PFSK-1 (cell line): Measurements from ENCODE around the gene HLA-A.

Source experiments
- FOXP2 ChIP-seq: optimal IDR thresholded peaks from 2 replicates; pipeline ENCODE3; 2011; ENCODE audit warnings: borderline replicate concordance, control low read depth, inconsistent platforms; ENCODE audit not compliant: insufficient read depth; ENCODE audit errors: extremely low read length, extremely low read depth
- POLR2AphosphoS5 ChIP-seq: IDR thresholded peaks from 2 replicates; pipeline ENCODE4 v1.6.1; 2012; ENCODE audit warnings: low read depth, mild to moderate bottlenecking, control low read depth, low read length, moderate library complexity
- REST ChIP-seq, 2 experiments: IDR thresholded peaks; 2 replicates each; pipeline versions ENCODE4 v1.6.1 to v1.8.0; 2011 to 2012; ENCODE audit warnings: low read depth in 2 of 2, low read length in 2 of 2, control low read depth in 1 of 2, inconsistent platforms in 1 of 2, mild to moderate bottlenecking in 1 of 2, moderate library complexity in 1 of 2; ENCODE audit not compliant: insufficient read depth in 1 of 2
- SIN3A ChIP-seq: IDR thresholded peaks from 2 replicates; pipeline ENCODE4 v1.6.1; 2012; ENCODE audit warnings: mild to moderate bottlenecking, low read length, moderate library complexity, borderline replicate concordance; ENCODE audit not compliant: insufficient read depth
- TAF1 ChIP-seq: IDR thresholded peaks from 2 replicates; pipeline ENCODE4 v1.6.1; 2012; ENCODE audit warnings: low read length, control low read depth, borderline replicate concordance; ENCODE audit not compliant: insufficient read depth

Gene HLA-A

GRCh38 chr6:29933955-29934354, 8.4 kb upstream of the HLA-A start:
- TF ChIP-seq FOXP2: no peak
- no peak for TF ChIP-seq POLR2AphosphoS5
- no peak for TF ChIP-seq REST (IDR thresholded peaks at IDR 0.05; ENCODE audit: insufficient read depth in 1 of 2, low read depth in 2 of 2, low read length in 2 of 2)
- TF ChIP-seq TAF1: no peak
- TF ChIP-seq SIN3A: no peak

- TF ChIP-seq SIN3A (no peak), REST (IDR thresholded peaks at IDR 0.05; ENCODE audit: insufficient read depth in 1 of 2, low read depth in 2 of 2, low read length in 2 of 2) (no peak), FOXP2 (no peak), POLR2AphosphoS5 (no peak), TAF1 (no peak)
Observed at GRCh38 chr6:29935273-29935955, 6.9 kb upstream of the HLA-A start.

- TF ChIP-seq REST (IDR thresholded peaks at IDR 0.05; ENCODE audit: insufficient read depth in 1 of 2, low read depth in 2 of 2, low read length in 2 of 2): no peak
- TF ChIP-seq SIN3A: no peak
- no peak for TF ChIP-seq FOXP2
- no peak for TF ChIP-seq POLR2AphosphoS5
- no peak for TF ChIP-seq TAF1
Observed at GRCh38 chr6:29938746-29939508, 3.4 kb upstream of the HLA-A start.

GRCh38 chr6:29941016-29941415, 1.3 kb upstream of the HLA-A start:
- TF ChIP-seq FOXP2 (no peak), REST (IDR thresholded peaks at IDR 0.05; ENCODE audit: insufficient read depth in 1 of 2, low read depth in 2 of 2, low read length in 2 of 2) (no peak), TAF1 (no peak), SIN3A (no peak)
